HFF-Myc (cell line): ENCODE results near the gene SMAD6.

Source experiments
- DNase-seq: peaks from one replicate; pipeline ENCODE4 v3.0.0-alpha.2; 2011; ENCODE audit warnings: low read depth; ENCODE audit errors: extremely low read depth
- H3K4me3 ChIP-seq: replicated peaks from 2 replicates; pipeline ENCODE4 v1.5.1; 2011; ENCODE audit warnings: low read depth, mild to moderate bottlenecking, control low read depth, low read length
- TF ChIP-seq, protein P1 (sequence below): IDR thresholded peaks from 2 replicates; pipeline ENCODE4 v1.5.1; 2012; ENCODE audit warnings: mild to moderate bottlenecking, low read depth, low read length, control low read depth; ENCODE audit errors: missing control alignments

The SMAD6 gene

GRCh38 chr15:66748708-66749035 lies 46.6 kb downstream of the SMAD6 start:
- no peak for DNase-seq
- H3K4me3 ChIP-seq: no peak overlapping the region
- TF ChIP-seq, protein P1, sequence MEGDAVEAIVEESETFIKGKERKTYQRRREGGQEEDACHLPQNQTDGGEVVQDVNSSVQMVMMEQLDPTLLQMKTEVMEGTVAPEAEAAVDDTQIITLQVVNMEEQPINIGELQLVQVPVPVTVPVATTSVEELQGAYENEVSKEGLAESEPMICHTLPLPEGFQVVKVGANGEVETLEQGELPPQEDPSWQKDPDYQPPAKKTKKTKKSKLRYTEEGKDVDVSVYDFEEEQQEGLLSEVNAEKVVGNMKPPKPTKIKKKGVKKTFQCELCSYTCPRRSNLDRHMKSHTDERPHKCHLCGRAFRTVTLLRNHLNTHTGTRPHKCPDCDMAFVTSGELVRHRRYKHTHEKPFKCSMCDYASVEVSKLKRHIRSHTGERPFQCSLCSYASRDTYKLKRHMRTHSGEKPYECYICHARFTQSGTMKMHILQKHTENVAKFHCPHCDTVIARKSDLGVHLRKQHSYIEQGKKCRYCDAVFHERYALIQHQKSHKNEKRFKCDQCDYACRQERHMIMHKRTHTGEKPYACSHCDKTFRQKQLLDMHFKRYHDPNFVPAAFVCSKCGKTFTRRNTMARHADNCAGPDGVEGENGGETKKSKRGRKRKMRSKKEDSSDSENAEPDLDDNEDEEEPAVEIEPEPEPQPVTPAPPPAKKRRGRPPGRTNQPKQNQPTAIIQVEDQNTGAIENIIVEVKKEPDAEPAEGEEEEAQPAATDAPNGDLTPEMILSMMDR: no peak

DNA sequence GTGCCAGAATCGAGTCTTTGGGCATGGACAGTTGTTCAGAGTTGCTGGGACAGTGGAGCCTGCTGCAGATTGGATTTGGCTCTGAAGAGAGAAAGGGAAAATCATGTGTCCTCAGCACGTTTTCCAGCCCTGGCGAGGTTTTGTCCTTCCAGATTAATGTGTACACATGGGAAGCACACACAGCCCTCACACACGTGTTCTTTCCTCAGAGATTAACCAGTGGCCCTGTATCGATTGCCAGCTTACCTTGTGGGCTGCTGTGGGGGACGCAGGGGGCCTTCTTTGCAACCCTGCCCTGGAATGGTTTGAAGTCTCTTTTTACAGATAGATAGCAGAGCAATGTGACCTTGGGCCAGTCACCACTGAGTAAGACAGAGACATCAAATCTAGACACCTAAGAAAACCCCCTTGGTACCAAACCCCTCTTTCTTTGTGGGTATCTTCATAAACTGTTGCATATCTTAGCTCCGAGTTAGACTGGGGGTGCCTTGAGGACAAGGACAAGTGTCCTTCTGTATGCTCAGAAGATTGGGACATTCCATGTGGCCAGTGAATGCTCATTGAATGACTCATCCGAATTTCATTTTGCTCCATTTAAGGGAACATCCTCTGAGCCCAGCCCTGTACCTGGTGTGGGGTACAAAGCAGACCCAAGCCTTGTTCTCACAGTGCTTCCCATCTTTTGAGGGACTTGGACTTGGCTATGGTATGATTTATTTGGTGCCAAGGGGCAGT lies 48.0 kb downstream of the SMAD6 start:
- H3K4me3 ChIP-seq: no peak overlapping the region
- no peak for DNase-seq
- TF ChIP-seq, protein P1: no peak

GRCh38 chr15:66750609-66751008 lies 48.6 kb downstream of the SMAD6 start:
- TF ChIP-seq, protein P1: no peak
- DNase-seq: no peak
- H3K4me3 ChIP-seq: no peak overlapping the region

GRCh38 chr15:66751579-66751978 lies 49.5 kb downstream of the SMAD6 start:
- TF ChIP-seq, protein P1: no peak
- no peak overlapping the region for H3K4me3 ChIP-seq
- no peak for DNase-seq

DNA sequence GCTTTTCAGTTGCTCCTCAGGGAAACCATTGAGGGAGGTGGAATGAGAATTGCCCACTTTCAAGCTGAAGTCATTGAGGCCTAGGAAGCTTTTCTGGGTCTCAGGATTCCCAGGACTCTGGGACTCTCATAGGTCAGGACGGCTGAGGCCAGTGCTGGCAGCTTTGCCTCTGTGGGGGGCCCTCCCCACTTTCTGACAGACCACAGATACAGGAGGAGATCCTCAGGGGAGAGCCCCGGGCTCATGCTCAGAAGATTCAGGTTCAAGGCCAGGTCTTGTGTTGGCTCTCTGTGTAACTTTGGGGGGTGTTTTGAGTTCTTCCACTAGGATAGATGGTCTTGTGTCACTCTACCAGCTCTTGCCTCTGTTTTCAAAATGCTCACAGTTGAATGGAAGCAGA lies 50.0 kb downstream of the SMAD6 start:
- no peak for DNase-seq
- TF ChIP-seq, protein P1: no peak
- H3K4me3 ChIP-seq: no peak overlapping the region

DNA sequence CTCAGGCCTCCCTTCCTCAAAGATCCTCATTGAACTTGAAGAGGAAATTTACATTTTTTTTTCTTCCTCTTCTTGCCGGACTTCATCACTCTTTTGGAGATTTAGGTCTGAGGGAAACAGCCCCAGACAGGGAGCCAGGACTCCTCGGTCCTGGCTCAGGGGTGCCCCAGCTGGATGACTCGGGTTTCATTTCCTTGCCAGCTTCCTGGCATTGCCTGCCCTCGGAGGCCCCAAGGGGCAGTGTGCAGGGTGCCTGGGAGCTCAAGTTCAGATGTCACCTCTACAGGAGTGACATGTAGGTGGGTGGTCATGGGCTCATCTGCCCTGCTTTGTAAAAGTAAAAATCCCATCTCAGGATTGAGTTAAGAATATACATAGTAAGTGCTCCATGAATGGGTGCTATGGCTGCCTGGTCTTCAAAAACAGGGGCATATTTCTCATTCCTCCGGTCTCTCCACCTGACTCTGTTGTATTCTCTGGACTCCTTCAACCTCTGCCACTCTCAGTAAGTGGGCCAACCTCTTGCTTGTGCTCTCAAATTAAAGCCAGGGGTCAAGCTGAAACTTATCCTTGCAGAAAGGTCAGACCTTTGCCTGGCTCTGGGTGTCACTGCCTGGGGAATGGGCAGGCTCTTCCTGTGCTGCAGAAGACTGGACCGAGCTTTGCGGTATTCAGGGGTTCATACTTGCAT lies 51.8 kb downstream of the SMAD6 start:
- DNase-seq: no peak
- TF ChIP-seq, protein P1: no peak
- H3K4me3 ChIP-seq: no peak overlapping the region
